Measurements from ENCODE around the gene HIC2.
"Not testable (repeated sequence)": the region's sequence is repeated elsewhere in the genome, so short reads cannot be mapped to it uniquely, and the experiment has no call there.

Gene HIC2

DNA sequence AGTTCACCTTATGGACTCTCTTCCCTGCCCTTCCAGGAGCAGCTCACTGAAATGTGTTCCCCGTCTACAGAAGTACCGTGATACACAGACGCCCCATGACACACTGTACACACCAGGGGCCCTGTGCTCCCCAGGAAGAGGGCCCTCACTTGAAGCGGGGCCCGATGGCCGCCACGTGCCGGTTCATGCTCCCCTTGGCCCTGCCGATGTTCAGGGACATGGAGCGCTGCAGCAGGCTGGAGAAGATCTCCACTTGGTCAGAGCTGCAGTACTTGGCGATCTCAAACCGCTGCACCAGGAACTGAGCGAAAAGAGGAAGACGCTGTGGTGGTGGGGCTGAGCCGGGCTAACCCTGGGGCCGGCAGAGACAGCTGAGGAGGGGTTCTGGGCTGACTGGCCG is 70.6 kb downstream of the HIC2 start:
- 98% methylated on average over 6 of the region's 17 CpGs for WGBS

DNA sequence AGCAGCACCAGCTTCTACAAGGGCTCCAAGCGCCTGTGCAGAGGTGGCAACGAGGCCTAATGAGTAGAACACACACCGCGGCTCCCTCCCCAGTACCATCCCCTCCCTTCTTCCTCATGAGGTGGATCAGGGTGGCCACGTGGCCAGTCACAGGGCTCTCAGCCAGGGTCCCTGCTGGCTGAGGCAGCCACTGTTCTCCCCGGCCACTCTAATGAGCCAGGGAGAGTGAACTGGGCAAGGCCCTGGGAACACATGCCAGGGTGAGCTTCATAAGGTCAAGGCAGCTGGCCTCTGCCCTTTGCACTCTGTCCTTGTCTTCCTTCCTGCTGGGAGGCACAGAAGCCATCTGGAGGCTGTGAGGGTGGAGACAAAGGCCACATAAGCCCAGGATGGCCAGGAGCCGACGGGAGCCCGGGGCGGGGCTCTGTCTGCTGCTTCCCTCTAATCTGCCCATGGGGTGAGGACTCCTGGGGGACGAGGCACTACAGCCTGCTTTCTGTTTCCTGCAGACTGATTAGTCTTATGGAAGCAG is 72.0 kb downstream of the HIC2 start:
- H3K9ac ChIP-seq (ENCODE audit: low read depth, low read length); H3K4me1 ChIP-seq (ENCODE audit: insufficient read depth, low read length); H3K4me3 ChIP-seq (ENCODE audit: low read length); H3K9me3 ChIP-seq (ENCODE audit: insufficient read depth, low read depth, low read length); H3K27me3 ChIP-seq (ENCODE audit: insufficient read depth, low read length); H3K36me3 ChIP-seq (ENCODE audit: insufficient read depth, low read length); H3K27ac ChIP-seq (ENCODE audit: low read depth, low read length): not testable (repeated sequence)
- 70% methylated on average over 7 of the region's 11 CpGs for WGBS

More for the DNA sequence above, 70.6 kb downstream of the HIC2 start:
- not testable (repeated sequence) for H3K4me3 ChIP-seq (ENCODE audit: low read length); H3K36me3 ChIP-seq (ENCODE audit: insufficient read depth, low read length); H3K27me3 ChIP-seq (ENCODE audit: insufficient read depth, low read length); H3K9me3 ChIP-seq (ENCODE audit: insufficient read depth, low read depth, low read length); H3K27ac ChIP-seq (ENCODE audit: low read depth, low read length); H3K4me1 ChIP-seq (ENCODE audit: insufficient read depth, low read length); H3K9ac ChIP-seq (ENCODE audit: low read depth, low read length)

DNA sequence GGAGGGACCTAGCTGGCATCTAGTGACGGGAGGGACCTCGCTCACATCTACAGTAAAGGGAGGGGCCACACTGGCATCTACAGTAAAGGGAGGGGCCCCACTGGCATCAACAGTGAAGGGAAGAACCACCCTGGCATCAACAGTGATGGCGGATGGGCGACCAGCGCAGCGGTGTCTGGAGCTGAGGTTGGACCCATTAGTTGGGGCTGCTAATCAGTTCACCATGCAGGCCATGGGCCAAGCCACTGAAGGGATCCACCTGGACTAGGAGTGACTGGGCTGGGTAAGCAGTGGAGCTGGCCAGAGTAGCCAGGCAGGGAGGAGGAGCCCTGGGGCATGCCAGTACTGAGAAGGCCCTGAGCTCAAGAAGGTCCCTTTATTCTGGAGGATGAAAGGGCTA is 73.4 kb downstream of the HIC2 start:
- not testable (repeated sequence) for H3K4me1 ChIP-seq (ENCODE audit: insufficient read depth, low read length); H3K27ac ChIP-seq (ENCODE audit: low read depth, low read length); H3K36me3 ChIP-seq (ENCODE audit: insufficient read depth, low read length); H3K9ac ChIP-seq (ENCODE audit: low read depth, low read length); H3K9me3 ChIP-seq (ENCODE audit: insufficient read depth, low read depth, low read length); H3K4me3 ChIP-seq (ENCODE audit: low read length); H3K27me3 ChIP-seq (ENCODE audit: insufficient read depth, low read length)
- WGBS: 93% methylated on average over 4 of the region's 6 CpGs

DNA sequence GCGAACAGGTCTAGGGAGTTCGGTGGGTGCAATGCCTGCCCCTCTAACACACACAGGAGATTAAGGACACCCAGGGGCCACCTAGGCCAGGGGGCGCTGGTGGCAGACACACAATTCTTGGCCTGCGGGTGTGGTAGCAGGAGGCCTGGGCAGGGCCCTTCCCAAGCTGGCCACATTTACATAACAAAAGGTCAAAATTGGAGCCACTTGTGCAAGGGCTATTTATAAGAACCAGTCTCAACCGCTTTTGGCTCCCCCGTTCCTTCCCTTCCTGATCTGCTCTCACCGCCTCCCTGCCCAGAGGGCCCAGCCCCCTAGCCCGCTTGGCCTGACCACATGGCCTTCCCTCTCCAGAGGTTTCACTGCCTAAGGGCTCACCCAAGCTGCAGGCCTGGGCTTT is 75.1 kb downstream of the HIC2 start:
- H3K27ac ChIP-seq (ENCODE audit: low read depth, low read length); H3K36me3 ChIP-seq (ENCODE audit: insufficient read depth, low read length); H3K4me1 ChIP-seq (ENCODE audit: insufficient read depth, low read length); H3K9ac ChIP-seq (ENCODE audit: low read depth, low read length); H3K27me3 ChIP-seq (ENCODE audit: insufficient read depth, low read length); H3K9me3 ChIP-seq (ENCODE audit: insufficient read depth, low read depth, low read length); H3K4me3 ChIP-seq (ENCODE audit: low read length): not testable (repeated sequence)
- WGBS: no CpG with 5 or more reads among the region's 8 CpGs

DNA sequence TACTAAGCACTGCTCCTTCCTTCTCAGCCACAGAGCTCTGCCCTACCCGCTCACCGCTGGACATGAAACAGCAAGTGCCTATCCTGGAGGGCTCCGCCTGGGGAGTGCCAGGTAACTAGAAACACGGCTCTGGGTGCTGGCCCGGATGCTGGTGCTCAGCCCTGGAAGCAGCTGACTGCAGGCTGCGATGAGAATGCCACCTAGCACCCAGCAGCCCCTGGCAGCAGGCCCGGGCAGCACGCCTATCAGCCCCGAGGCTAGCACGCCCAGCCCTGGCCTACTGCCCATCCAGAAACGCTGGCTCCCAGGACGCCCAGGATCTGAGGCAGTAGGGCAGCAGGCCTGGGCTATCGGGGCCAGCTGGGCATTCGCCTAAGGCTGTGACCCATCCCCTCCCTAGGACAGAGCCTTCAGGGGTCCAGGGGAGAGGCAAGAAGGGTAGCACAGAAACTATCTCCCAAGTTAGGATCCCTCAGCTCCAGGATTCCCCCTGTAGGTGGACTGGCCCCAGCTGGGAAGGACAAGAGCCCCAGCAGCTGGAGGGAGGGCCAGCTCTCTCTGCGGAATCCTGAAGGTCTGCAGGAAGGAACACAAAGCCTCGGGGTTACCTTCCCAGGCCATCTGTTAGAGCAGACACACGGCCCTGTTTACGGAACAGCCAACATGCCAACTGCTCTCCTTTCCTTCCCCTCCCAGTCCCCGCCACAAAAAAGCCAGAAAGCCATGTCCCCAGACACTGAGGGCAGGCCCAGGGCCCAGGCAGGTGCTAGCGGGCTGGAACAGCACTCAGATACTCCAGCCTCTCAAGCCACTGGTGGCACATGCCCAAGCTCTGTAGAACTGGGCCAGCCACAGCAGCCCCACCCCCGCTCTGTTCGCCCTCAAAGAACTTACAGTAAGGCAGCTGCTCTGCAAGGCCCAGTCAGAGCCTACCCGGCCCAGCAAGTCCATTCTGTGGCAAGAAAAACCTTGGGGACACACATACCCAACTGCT is 76.9 kb downstream of the HIC2 start:
- H3K27ac ChIP-seq (ENCODE audit: low read depth, low read length); H3K4me3 ChIP-seq (ENCODE audit: low read length); H3K4me1 ChIP-seq (ENCODE audit: insufficient read depth, low read length); H3K36me3 ChIP-seq (ENCODE audit: insufficient read depth, low read length); H3K9ac ChIP-seq (ENCODE audit: low read depth, low read length); H3K27me3 ChIP-seq (ENCODE audit: insufficient read depth, low read length); H3K9me3 ChIP-seq (ENCODE audit: insufficient read depth, low read depth, low read length): not testable (repeated sequence)
- no CpG with 5 or more reads among the region's 23 CpGs for WGBS

DNA sequence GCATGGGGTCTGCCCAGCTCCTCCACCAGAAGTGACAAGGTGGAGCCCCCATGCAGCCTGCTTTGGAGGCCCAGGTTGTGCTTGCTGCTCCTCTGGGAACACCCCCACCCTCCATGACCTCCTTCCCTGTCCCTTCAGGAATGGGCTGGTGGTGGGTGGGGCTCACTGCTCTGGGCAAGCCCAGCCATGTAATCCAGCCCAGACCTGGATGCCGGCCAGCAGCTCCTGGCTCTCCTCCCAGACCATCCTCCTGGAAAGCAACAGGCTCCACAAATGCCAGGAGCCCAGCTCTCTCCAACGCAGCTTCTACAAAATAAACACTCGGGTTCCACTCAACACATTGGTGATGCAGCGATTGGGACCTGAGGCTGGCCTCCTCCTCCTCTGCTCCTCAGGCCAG is 80.8 kb downstream of the HIC2 start:
- H3K4me1 ChIP-seq (ENCODE audit: insufficient read depth, low read length); H3K9me3 ChIP-seq (ENCODE audit: insufficient read depth, low read depth, low read length); H3K27me3 ChIP-seq (ENCODE audit: insufficient read depth, low read length); H3K36me3 ChIP-seq (ENCODE audit: insufficient read depth, low read length); H3K9ac ChIP-seq (ENCODE audit: low read depth, low read length); H3K4me3 ChIP-seq (ENCODE audit: low read length); H3K27ac ChIP-seq (ENCODE audit: low read depth, low read length): not testable (repeated sequence)
- WGBS: no CpG with 5 or more reads among the region's 4 CpGs

DNA sequence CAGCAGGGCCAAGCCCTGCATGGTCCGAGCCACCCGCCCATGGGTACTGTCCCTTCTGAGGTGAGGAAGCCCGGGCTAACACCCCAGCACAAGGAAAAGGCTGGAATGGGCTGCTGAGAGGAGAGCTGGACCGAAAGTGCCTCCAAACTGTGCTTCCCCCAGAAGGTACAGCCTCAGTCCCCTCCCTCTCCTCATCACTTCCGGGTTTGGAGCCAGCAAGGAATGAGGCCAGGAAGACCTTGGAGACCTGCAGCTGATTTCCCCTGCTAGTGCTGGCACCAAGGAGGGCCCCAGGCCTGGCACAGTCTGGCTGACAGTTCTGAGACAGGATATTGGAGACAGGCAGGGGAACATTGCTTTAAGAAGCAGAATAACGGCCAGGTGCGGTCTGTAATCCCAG is 81.3 kb downstream of the HIC2 start:
- not testable (repeated sequence) for H3K36me3 ChIP-seq (ENCODE audit: insufficient read depth, low read length); H3K27me3 ChIP-seq (ENCODE audit: insufficient read depth, low read length); H3K27ac ChIP-seq (ENCODE audit: low read depth, low read length); H3K9ac ChIP-seq (ENCODE audit: low read depth, low read length); H3K4me3 ChIP-seq (ENCODE audit: low read length); H3K9me3 ChIP-seq (ENCODE audit: insufficient read depth, low read depth, low read length); H3K4me1 ChIP-seq (ENCODE audit: insufficient read depth, low read length)
- WGBS: no CpG with 5 or more reads among the region's 7 CpGs

DNA sequence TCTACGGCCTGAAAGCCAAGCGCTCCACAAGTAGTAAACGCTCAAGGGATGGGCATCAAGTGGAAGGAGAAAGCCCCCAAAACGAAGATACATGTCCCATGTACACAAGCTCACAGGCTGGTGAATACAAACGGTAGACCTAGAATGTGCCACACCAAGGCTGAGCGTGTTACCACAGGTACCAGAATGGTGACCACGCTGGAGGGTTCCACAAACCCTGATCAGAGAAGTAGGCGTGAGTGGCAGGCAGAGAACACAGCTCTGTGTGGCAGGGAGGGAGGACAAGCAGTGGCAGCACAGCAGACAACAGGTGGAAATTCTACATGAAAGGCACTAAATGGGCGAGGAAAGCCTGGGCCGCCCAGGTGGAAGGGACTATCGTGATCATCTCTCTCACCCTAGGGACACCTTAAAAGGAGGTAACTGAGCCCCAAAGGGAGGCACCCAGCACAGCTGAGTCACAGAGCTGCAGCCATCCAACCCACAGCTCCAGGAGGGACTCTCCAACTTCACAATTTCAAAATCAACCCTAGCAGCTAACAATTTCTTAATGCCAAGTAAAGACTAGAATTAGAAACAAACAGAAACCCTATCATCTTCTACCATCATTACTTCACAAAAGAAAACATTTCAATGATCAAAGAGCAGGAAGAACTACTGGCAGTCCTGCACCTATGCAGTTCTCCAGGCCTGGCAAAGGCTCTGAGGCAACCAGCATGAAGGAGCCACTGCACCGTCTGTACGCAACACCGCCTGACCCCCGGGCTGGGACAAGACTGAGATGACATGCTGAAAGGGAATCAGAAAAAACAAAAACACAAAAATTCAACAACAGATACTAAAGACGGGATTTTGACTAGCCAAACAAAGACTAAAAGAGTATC is 82.7 kb downstream of the HIC2 start:
- not testable (repeated sequence) for H3K4me3 ChIP-seq (ENCODE audit: low read length); H3K9me3 ChIP-seq (ENCODE audit: insufficient read depth, low read depth, low read length); H3K4me1 ChIP-seq (ENCODE audit: insufficient read depth, low read length); H3K9ac ChIP-seq (ENCODE audit: low read depth, low read length); H3K27ac ChIP-seq (ENCODE audit: low read depth, low read length); H3K27me3 ChIP-seq (ENCODE audit: insufficient read depth, low read length); H3K36me3 ChIP-seq (ENCODE audit: insufficient read depth, low read length)
- no CpG with 5 or more reads among the region's 16 CpGs for WGBS
